GM18526 (cell line): Measurements from ENCODE around the gene PDP2.

ENCODE experiments used
- POLR2A ChIP-seq: IDR thresholded peaks from 3 replicates; pipeline ENCODE4 v1.6.1; 2011; ENCODE audit not compliant: insufficient read length; ENCODE audit errors: extremely low read depth

The PDP2 gene

DNA sequence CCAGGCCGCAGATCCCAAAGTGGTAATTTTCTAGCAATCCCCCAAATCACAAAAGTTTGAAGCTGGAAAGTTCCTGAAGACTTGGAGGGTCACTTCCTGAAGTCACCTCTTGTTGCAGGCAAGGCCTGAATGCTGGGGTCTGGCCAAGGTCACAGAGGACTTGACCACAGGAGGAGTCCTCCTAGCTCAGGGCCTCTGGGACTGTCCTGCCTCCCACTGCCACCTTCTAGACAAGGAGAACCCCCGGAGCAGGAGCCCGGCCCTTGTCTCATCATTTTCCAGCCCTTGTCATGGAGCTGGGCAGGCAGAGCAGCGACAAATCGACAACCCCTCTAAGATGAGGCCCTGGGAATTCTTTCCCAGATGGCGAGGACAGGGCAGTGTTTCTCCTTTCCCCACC lies 38.0 kb downstream of the PDP2 start:
- no peak for TF ChIP-seq POLR2A

DNA sequence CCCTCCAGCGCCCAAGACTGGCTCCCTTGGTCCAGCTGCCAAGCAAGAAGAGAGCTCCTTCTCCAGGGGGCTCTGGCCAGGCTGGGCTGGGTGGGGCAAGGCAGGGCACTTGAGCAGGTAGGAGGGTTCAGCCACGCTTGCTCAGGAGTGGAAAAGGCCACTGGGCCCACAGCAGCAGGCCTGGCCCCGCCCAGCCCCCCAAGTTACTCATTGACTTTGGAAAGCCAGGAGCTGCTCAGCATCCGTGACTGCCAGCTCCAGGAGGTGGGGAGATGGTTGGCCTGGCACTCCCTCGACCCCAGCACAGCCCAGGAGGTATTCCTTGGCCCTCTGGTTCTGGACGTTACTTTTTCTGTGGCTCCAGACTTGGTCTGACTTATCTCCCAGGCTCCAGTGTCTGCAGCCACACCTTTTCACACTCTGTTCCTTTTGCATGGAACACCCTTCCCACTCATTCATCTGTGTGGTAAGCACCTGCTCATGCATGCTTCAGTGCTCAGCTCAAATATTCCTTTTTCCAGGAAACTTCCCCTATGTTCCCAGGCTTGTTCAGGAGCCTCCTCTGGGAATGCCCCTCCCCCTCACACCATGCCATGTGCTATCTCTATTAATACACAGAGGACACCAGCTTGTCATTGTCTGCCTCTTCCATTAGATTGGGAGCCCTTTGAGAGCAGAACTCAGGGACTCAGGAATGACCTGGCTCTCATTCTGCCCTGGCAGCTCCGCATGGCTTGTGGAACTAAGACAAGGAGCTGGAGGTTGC lies 38.7 kb downstream of the PDP2 start, which contains the start of gene CDH16:
TSS of gene CDH16 (minus strand) at position 83 of the 766 bp plus-strand sequence. CDS start 820 bp downstream, outside the sequence.
- TF ChIP-seq POLR2A, result no peak

DNA sequence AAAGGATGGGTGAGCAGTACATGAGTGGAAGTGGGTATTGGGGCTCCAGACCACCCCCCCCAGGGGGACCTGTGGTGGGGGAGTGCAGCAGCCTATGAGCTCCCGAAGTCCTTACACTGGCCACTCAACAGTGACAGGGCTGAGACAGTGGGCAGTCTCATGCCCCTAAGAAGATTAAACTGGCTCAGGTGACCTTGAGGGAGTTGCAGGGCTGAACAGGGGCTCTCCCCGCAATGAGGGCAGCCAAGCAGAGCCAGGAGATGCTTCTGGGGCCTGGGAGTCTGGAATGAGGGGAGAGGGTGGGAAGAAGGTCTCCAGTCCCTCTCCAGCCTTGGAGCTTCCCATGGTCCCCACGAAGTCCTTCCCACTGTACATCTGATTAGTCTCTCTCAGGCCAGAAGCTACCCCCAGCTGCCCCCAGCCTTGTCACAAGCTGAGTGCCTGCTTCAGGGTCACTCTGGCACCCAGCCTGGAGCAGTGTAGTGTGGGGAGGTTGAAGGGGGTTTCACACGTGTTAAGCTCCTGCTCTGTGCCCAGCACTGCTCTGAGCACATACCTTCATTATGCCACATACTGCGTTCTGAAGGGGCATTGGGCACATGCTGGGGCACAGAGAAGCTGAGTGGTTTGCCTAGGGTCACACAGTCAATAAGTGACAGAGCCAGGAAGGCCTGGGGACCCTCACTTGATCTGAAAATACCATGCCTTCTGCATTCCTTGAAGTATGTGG lies 39.4 kb downstream of the PDP2 start:
- no peak for TF ChIP-seq POLR2A

DNA sequence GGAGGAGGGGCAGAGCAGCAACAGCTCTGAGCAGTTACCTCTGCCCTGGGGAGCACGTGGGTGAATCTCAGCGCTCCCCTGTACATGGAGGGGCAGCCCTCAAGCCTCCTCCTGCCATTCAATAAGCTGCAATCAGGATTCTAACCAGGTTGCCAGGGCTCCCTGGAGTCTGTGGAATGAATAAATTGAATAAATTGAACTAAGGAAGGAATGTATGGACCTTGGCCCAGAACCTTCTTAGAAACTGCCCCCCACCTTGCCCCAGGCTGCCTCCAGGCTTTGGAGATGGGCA lies 39.9 kb downstream of the PDP2 start:
- no peak for TF ChIP-seq POLR2A

DNA sequence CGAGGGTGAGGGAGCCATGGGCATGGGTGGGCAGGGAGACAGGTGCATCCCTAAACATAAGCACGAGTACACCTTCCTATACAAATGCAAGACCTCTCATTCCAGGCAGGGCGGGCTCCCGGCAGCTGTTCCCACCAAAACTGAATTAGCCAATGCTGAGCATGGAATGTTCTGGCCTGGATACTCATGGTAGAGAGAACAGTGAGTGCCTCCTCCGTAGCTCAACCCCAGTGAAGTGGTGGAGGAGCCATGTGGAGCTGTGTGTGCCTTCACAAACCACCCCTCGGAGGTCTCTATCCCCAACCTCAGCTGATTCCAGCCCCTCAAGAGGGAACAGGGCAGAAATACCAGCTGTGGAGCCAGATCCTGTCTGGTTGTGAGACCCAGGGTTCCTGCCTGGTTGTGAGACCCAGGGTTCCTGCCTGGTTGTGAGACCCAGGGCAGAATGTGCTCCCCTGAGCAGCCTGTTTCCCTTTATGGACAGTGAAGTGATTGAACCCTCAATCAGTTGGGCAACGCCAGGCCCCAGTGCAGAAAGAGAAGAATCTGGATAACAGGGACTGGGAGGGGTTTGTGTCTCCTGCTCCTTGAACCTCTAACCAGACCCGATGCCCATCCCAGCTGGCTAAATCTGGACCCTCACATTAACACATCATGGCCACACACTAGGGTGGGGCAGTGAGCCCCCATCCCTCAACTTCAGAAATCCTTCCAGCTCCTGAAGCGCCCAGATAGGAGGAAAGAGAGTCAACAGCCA lies 40.8 kb downstream of the PDP2 start:
- no peak for TF ChIP-seq POLR2A

DNA sequence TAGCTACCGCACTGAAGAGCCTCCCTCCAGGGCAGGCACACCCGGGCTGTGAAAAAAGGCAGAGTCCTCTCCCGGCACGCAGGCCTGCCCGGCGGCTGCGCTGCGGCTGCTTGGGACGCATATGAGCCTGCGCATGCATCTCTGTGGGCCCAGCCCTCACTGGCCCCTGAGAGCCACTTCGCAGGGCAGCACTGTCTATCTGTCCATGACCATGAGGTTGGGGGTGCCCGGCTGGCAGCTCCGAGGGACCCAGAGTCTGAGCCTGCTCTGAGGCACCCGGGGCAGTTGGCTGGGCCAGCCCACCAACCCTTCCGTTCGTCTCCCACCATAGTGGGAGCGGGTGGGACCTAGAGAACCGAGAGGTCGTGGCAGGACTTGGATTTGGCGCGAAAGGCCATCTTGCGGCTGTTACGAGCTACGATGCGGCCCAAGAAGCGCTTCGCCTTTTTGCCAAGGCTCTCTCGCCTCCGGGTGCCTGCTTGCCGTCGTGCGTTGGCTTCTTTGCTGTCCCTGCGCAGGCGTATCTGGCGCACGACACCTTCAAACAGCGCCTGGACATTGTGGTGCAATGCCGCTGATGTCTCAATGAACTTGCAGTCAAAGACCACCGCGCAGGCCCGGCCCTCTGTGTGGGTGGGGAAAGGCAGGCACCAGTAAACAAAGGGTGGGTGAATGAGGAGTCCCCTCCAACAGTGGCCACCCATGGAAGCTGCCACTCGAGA lies 41.6 kb downstream of the PDP2 start:
- no peak for TF ChIP-seq POLR2A

DNA sequence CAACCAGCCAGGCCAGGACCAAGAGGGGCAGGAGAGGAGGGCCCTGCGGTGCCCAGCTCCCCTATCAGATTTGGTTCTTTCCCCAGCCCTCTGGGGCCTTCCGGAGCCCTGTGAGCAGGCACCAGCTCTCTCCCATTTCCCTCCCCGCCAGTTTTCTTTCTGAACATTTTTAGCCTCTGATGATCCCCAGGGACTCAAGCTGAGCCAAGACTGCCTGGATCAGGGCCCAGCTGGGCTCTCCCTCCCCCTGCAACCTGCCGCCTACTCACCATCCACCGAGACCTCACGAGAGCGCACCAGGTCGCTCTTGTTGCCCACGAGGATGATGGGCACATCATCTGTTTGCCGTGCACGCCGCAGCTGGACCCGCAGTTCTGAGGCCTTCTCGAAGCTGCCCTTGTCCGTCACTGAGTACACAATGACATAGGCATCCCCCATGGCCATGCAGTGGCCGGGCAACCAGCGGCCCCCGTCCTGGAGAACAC lies 43.0 kb downstream of the PDP2 start:
- TF ChIP-seq POLR2A, result no peak

DNA sequence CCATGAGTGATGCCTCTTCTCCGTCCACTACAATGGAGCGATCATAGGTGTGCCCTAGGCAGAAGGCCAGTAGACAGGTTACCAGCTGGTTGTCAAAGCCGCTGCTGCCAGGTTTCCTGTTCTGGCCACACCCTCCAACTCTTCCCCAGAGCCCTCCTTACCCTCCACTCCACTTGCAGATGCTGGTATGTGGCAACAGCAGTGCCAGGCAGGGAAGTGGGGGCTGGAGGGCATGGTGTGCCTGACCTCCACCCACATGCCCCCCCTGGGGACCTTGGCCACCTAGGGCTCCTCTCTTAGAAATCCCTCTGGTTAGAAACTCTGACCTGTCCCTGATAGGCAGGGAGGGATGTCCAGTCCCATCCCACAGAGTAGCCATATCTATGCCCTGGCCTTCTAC lies 43.6 kb downstream of the PDP2 start:
- TF ChIP-seq POLR2A, result no peak

DNA sequence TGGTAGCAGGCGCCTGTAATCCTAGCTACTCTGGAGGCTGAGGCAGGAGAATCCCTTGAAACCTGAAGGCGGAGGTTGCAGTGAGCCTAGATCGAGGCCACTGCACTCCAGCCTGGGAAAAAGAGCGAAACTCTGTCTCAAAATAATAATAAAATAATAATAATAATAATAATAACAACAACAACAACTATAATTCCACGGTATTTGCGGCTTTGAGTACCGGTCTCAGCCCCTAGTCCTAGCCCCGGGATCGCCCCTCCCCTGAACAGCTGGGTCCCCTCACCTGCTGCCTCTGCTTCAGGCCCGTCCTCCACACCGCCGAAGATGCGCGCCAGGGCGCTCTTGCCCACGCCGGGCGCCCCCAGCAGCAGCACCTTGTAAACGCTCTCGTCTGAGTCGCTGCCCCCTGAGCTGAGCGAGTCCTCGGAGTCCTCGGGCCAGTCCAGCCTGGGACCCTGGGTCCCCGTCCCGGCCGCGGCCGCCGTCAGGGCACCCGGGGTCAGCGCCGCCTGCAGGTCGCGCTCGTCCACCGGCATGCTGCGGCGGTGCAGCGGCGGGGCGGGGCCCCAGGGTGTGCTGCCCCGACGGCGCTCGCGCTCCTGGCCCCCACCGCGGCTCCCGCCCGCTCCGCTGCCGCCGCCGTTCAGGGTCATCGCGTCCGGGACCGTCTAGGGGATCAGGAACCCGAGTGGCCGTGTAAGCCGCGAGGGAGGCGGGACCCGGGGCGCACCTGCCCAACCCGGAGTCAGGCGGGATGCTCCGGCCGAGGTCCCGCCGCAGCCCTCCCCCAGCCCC lies 44.4 kb downstream of the PDP2 start:
- TF ChIP-seq POLR2A, result no peak

DNA sequence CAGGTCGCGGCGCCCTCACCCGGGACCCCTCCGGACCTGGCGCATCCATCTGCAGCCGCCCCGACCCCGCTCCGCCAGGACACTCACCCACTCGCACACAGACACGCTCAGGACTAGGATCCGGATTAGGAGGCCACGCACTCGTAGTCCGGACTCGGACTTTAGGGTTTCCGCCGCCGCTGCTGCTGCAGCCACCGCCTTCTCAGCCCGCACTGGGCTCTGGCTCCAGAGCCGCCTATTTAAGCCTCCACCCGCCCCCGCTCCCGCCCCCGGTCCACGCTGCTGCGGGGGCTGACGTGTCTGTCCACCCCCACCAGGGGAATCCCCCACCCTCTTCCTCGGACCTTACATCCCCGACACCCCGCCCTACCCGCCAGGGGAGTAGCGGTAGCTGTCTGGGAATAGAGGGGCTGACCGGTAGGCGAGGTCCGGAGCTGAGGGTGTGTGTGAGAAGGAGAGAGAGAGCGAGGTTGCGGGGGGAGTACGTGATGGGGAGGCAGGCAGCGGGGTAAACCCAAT lies 45.1 kb downstream of the PDP2 start, which contains the start of gene RRAD:
TSS of gene RRAD (minus strand) at position 214 of the 519 bp plus-strand sequence. CDS start 356 bp downstream, outside the sequence.
- TF ChIP-seq POLR2A, result no peak

DNA sequence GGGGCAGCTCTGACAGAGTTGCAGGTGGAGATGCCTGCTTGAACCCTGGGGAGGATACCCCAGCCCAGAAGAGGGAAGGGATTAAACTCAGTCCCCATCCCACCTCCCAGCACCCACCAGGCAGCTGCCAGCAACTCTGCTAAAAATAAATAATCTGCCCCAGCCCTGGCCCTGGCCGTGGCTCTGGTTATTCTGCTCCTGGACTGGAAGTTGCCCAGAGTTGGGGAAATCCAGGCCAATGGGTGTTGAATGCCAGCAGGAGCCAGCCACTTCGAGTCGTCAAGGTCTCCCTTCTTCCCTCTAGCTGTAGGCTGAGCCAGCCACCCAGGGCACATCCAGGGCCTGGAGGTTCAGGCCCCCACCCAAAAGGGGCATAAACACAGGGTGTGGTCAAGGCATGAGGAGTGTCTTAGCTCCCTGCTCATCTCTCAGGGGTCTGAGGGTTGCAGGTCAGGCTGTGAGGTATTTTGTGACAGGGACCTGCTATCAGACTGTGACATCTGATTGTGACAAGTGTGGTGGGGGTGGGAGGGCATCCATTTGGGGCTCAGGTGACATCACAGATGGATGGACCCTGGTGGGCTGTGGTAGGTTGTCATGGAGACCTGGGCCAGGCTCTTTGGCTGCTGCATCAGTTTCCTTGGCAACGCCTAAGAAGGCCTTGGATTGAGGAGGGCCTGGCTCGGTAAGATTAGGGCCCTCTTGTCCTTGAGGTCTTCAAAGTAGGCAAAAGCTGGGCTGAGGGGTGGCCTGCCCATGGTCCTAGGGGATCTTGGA lies 46.0 kb downstream of the PDP2 start:
- no peak for TF ChIP-seq POLR2A

DNA sequence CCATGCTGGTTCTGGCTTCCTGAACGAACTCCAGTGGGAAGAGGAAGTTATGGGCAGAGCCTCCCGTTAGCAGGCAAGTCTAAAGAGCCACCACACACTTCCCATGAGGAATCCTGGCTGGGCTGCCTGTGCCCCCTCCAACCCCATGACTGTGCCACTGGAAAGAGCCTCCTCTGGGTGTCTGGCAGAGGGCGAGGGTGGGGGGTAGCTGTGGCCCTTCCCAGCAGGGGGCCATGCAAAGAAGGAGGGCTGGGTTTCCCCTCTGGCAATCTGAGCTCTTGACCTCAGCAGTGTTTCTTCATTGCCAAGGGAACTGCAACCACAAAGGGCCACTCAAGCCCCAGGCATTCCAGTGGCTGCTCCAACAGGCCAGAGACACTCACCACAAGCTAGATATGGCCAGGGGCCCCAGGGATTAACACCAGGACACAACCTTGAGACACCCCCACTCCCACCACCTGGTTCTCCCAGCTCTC lies 46.7 kb downstream of the PDP2 start:
- TF ChIP-seq POLR2A, result no peak
